ENCODE results near the gene TLX2. TPM values are rescaled to one million over a fixed set of nuclear protein-coding genes. Genes with fewer than 3 reads are reported as not detected.

TLX2 gene
- polyA plus RNA-seq, 3 donors, result not detected

GRCh38 chr2:74562126-74562775, 48.0 kb downstream of the TLX2 start:
- Histone ChIP-seq H3K36me3 (replicated peaks in 1 of 2; ENCODE audit: control insufficient read depth in 1 of 2, insufficient read depth in 2 of 2, low read length in 2 of 2) (peaks cover 9 to 16% of the 10 kb centered on the region in 2 donors), H3K27me3 (ENCODE audit: control insufficient read depth in 2 of 2, insufficient read depth in 2 of 2, low read length in 2 of 2) (no peaks in the 10 kb centered on the region), H3K27ac (ENCODE audit: low read depth in 1 of 2, low read length in 2 of 2) (peak overlapping the region in 1 of 2 donors; percentile 52), H3K9me3 (replicated peaks in 1 of 2; ENCODE audit: control insufficient read depth in 1 of 2, insufficient read depth in 1 of 2, low read length in 2 of 2) (no peaks in the 10 kb centered on the region), H3K9ac (ENCODE audit: insufficient read depth, low read length, poor library complexity, severe bottlenecking) (no peak overlapping the region), H3K4me3 (replicated peaks in 1 of 3; ENCODE audit: low read depth in 2 of 3, low read length in 3 of 3) (peak overlapping the region in 1 of 3 experiments; percentile 12), H3K4me2 (replicated peaks; ENCODE audit: extremely low read depth, low read length, poor library complexity, severe bottlenecking) (no peak overlapping the region), H2AFZ (ENCODE audit: insufficient read depth, low read depth, low read length, poor library complexity, severe bottlenecking) (peak overlapping the region; percentile 48), H4K20me1 (ENCODE audit: insufficient read depth, low read length) (peaks cover 11% of the 10 kb centered on the region), H3K79me2 (ENCODE audit: insufficient read depth, low read length) (peaks cover 7% of the 10 kb centered on the region), H3K4me1 (ENCODE audit: control insufficient read depth in 1 of 2, insufficient read depth in 2 of 2, low read length in 2 of 2) (peaks cover 33 to 41% of the 10 kb centered on the region in 2 donors)
- Mint-ChIP-seq H3K36me3 (peaks cover 7% of the 10 kb centered on the region in 2 donors), H3K27me3 (ENCODE audit: low read depth in 3 of 3) (peaks cover 0 to 2% (median 1%) of the 10 kb centered on the region in 3 donors), H3K4me1 (peaks cover 54% of the 10 kb centered on the region), H3K4me3 (peak overlapping the region; percentile 13 to 28), H3K27ac (peak overlapping the region in 4 of 7 donors; percentile 53 to 88 (median 75)), H3K9me3 (peaks cover 0 to 2% (median 0%) of the 10 kb centered on the region in 7 donors)
- 93% methylated on average over 3 of the region's 7 CpGs for WGBS (ENCODE audit: insufficient coverage)
- TF ChIP-seq CTCF (IDR thresholded peaks at IDR 0.05), result no peak
- intact Hi-C loops (cut with micrococcal nuclease), result no loop called here
- DNase-seq, result peak in 1 of 3 donors; percentile 34

- no peaks in the 10 kb centered on the region for H3K9me3 ChIP-seq (replicated peaks in 1 of 2; ENCODE audit: control insufficient read depth in 1 of 2, insufficient read depth in 1 of 2, low read length in 2 of 2)
- Mint-ChIP-seq H3K27me3 (ENCODE audit: low read depth in 3 of 3) (peaks cover 0 to 2% (median 0%) of the 10 kb centered on the region in 3 donors), H3K9me3 (peaks cover 0 to 3% (median 0%) of the 10 kb centered on the region in 7 donors), H3K27ac (peak overlapping the region in 1 of 7 donors; percentile 21), H3K36me3 (peaks cover 0 to 4% of the 10 kb centered on the region in 2 donors), H3K4me3 (no peak overlapping the region), H3K4me1 (peaks cover 67% of the 10 kb centered on the region)
- 97% methylated on average over 3 of the region's 5 CpGs for WGBS (ENCODE audit: insufficient coverage)
- no peak overlapping the region for H3K4me3 ChIP-seq (replicated peaks in 1 of 3; ENCODE audit: low read depth in 2 of 3, low read length in 3 of 3)
- H3K27ac ChIP-seq (ENCODE audit: low read depth in 1 of 2, low read length in 2 of 2), result no peak overlapping the region
- H2AFZ ChIP-seq (ENCODE audit: insufficient read depth, low read depth, low read length, poor library complexity, severe bottlenecking), result no peak overlapping the region
- no peaks in the 10 kb centered on the region for H3K79me2 ChIP-seq (ENCODE audit: insufficient read depth, low read length)
- H3K4me2 ChIP-seq (replicated peaks; ENCODE audit: extremely low read depth, low read length, poor library complexity, severe bottlenecking), result no peak overlapping the region
- no peaks in the 10 kb centered on the region for H3K27me3 ChIP-seq (ENCODE audit: control insufficient read depth in 2 of 2, insufficient read depth in 2 of 2, low read length in 2 of 2)
- no peak for DNase-seq
- H4K20me1 ChIP-seq (ENCODE audit: insufficient read depth, low read length), result peaks cover 4% of the 10 kb centered on the region
- no peaks in the 10 kb centered on the region for H3K36me3 ChIP-seq (replicated peaks in 1 of 2; ENCODE audit: control insufficient read depth in 1 of 2, insufficient read depth in 2 of 2, low read length in 2 of 2)
- intact Hi-C loops (cut with micrococcal nuclease), result no loop called here
- peaks cover 52 to 59% of the 10 kb centered on the region in 2 donors for H3K4me1 ChIP-seq (ENCODE audit: control insufficient read depth in 1 of 2, insufficient read depth in 2 of 2, low read length in 2 of 2)
- TF ChIP-seq CTCF (IDR thresholded peaks at IDR 0.05), result no peak
- no peak overlapping the region for H3K9ac ChIP-seq (ENCODE audit: insufficient read depth, low read length, poor library complexity, severe bottlenecking)
Observed at GRCh38 chr2:74564222-74564621, 50.0 kb downstream of the TLX2 start.

Data from CD14-positive monocyte (primary cell).